HG02885 (cell line): ENCODE data around the gene SETD4.

Experiments used
- ATAC-seq: cut with Tn5 transposase; IDR thresholded peaks from one replicate; pipeline ENCODE4 v1.9.1; 2021; ENCODE audit warnings: mild to moderate bottlenecking; ENCODE audit not compliant: unreplicated experiment, poor library complexity

Gene SETD4

DNA sequence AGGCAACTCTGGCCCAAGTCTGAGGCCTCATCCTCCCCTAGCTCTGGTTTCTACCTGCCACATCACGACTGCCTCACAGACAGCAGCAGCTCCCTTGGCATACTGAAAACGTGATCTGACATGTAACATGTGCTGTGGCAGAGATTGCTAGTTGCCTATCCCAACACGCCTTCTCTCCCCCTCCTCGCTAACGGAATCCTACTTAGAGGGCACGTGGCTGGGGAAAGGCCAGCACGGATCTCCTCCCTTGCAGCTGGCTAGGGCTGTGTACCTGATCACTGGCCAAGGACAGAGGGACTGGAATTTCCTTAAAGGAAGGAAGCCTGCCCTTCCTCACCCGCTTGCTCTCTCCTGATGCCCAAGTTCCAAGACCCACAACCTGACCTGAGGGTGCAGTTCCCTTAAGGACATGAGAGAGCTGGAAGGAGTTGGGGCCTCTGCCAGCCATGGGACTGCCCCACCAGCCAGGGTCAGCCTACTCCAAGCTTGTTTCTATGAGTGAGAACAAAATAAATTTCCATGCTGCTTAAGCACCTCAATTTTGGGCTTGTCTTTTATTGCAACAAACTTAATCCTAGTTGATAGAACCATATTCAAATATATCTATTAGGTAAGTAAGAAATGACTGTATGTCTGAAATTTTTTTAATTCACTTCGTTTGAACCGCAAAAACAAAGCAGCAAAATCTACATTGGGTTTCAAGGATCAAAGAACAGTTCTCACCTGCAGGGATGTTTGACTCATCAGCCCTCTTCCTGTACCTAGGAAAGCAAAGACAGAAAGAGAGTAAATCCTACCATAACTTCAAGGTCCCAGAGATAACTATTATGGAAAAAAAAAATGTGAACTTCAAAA is 7.2 kb downstream of the SETD4 start:
- ATAC-seq: no peak

DNA sequence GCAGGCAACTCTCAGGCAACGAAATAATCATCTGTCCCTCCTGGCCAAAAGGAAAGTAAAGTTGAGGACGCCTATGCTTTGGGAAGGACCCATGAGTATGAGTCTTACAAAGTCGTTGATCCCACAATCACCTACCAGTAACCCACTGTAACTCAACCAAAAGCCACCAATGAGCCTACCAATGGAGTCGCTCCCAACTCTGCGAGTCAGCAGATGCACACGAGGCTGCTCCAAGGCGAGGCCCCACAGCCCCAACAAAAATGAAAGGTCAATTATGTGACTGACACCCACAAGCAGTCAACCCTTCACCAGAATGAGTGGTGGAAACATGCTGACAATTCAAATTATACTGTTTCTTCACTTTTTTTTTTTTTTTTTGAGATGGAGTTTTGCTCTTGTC is 12.0 kb downstream of the SETD4 start:
- no peak for ATAC-seq

DNA sequence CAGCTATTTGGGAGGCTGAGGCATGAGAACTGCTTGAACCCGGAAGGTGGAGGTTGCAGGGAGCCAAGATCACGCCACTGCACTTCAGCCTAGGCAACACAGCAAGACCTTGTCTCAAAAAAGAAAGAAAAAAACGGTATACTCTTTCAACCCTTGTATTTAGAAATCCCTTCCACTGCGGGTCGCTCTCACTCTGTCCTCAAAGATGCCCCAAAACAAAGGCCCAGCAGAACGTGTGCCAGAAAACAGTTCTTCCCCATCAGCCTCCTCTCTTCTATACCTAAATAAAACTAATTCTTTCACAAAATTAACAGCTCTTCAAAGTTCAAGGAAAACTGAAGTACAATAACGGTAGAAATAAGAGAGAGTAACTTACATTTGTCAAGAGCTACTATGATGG is 13.2 kb downstream of the SETD4 start:
- no peak for ATAC-seq

DNA sequence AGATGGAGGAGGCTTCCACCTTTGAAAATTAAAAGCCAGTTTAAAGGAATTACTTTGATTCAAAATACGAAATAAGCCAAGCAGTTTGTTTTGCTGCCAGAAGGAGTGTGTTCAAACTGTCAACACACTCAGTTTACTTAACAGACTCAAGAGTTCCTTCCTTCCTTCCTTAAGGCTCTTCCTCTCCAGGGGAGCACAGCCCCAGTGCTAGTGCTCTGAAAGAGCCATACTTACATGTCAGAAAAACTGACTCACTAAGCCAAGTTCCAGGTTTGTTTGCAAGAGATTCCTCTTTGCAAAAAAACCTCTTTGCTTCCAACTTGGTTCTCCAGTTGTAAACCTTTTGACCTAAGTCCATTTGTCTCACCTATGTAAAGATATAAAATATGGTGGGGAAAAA is 14.3 kb downstream of the SETD4 start:
- no peak for ATAC-seq

DNA sequence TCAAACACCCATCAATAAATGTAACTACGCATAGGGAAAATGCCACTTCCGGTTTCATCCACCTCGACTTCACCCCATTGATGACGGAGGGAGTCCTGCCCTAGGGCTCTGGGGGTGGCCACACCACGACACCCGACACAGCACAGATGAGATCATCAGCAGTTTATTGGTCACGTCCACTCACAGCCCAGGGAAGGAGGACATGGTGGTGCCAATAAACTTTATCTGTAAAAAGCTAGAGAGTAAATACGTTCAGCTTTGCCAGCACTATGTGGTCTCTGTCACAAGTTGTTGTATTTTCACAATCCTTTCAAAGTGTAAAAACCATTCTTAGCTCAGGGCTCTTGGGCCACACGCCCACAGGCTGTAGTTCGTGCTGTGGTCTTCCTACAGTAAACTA is 16.3 kb downstream of the SETD4 start:
- ATAC-seq: no peak

DNA sequence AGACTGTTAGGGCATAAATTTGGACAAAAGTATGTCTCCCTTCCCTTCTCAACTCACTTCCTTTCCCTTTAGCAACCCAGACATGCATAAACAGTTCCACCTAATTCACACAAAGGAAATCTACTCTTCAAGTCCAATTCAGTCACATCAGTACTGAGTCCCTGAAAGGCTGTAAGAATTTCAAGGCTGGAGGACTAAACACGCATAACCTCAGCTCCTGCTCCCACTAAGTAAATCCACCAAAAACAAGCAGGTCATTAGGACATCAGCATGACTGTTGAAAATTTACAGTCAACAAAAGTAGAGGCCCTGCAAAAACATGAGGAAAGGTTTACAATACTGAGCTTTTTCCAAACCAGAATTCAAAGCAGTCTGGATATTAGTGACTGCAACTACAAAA is 18.4 kb downstream of the SETD4 start:
- no peak for ATAC-seq

DNA sequence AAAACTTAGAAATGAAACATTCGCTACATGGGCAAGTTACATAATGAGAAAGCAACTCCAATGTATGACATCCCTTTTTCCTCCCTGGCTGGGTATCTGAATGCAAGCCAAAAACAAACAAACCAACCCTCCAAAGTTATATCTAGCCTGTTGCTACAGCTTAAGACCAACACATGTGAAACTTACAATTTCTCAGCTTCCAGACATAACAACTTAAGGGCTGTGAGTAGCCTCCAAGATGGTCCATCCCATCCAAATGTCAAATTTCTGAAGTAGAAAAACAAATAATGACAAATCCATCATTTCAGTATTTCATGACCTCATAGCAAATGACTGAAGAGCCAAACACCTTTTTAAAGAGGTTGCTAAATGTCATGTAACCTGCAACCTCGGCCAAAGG is 19.9 kb downstream of the SETD4 start:
- ATAC-seq: no peak

DNA sequence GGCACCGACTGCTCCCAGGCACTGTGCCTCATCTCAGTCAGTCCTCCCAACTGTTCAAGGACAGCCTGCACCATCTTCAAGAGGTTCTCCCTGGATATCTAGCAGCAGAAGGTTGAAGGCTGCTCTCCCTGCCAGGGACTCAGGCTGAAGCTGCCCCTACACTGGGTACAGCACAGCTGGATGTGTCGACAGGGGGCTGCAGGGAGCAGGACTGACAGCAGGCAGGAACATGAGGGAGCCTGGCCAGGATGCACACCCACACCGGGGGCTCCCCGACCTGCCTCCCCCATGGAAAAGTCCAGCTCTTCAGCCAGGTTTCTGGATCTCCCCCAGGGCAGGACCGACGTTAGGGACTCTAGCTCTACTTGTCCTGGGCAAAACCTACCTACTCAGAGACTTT is 20.5 kb downstream of the SETD4 start:
- no peak for ATAC-seq

DNA sequence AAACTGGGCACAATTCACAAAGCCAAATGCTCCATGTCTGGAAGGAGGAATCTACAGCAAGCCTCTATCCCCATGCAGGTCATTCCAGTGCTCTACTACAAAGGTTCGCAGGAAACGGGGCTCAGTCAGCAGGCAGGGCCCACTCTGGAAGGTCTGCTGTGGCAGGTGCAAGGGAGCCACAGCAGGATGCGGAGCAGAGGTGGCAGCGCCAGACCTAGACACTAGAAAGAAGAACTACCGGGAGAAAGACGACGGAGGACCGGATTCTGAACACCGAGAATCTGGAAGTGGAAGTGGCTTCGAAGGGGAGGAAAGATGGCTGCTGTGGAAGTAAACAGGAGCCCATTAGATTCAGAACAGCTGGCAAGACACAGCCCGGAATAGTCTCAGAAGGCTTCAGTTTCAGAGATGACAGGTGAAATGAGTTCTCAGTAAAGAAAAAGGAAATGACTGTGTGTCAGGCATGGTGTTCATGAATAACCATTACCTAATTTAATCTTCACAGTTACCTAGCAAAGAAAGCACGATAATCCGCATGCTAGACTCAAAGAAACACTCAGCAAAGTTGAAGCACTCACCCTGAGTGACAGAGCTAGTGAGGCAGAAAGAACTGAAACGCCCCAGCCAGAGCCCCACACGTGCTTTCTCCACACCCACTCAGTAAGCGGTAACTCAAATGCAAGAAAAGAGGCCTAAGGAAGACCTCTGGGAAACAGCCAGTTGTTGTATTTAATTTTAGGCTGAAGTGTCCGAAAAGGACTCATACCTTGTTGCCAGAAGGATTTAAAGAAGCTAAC is 21.4 kb downstream of the SETD4 start:
- ATAC-seq: no peak

DNA sequence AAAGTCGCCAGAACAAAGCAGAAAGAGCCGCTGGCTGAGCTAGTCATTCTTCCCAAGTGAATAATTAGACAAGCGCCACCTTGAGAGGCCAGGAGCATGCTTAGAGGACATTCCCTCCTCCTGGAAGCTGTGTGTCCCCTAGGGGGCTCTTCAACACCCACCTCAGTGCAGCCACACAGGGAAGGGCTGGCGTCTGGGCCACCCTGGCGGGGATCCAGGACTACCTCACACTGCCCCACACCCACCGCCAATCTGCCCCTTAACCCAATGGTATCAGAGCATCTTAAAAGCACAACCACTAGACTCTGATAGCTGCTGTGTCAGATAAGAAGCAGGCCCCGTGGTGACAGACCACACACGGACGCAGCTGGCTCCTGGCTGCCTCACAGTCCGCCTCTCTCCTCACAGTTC is 24.9 kb downstream of the SETD4 start:
- no peak for ATAC-seq

DNA sequence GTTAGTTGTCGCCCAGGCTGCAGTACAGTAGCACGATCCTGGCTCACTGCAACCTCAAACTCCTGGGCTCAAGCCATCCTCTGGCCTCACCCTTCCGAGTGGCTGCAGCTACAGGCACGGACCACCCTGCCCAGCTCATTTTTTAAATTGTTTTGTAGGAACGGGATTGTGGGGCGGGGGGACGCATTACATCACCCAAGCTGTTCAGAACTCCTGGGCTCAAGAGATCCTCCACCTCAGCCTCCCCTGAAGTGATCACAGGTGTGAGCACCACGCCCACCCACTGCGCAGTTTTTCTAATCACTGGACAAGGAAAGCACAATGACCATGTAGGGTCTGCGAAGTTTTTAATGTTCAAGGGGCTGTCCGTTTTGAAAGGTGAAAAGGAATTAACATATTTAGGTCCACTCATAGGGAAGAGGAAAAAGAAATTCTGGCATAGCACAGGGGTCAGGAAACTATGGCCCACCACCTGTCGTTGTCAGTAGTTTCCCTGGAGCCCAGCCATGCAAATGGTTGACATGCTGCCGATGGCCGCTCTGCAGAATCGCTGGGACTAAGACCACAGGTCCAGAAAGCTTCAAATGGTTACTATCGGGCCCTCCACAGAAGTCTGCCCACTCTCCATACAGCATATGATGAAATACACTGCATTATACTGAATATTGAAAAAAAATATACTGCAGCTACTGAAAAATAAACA is 26.0 kb downstream of the SETD4 start:
- ATAC-seq: no peak

DNA sequence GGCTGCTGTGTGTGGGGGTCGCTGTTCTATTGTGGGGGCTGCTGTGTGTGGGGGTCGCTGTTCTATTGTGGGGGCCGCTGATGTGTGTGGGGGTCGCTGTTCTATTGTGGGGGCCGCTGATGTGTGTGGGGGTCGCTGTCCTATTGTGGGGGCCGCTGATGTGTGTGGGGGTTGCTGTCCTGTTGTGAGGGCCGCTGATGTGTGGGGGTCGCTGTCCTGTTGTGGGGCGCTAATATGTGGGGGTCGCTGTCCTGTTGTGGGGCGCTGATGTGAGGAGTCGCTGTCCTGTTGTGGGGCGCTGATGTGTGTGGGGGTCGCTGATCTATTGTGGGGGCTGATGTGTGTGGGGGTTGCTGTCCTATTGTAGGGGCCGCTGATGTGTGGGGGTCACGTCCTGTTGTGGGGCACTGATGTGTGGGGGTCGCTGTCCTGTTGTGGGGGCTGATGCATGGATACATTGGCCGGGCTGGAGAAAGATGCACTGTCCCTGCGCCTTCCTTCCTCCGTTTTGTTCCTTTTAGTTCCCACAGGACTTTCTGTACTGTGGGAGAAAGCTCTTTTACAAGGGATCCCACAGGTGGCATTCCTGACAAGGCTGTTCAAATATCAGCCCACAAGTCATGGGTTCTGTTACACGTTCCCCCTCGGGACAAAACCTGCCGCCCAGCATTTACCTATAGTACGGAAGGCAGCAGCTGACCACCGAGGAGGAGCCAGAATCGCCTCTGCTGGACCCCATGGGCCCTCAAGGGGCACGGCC is 27.5 kb downstream of the SETD4 start:
- ATAC-seq: no peak

DNA sequence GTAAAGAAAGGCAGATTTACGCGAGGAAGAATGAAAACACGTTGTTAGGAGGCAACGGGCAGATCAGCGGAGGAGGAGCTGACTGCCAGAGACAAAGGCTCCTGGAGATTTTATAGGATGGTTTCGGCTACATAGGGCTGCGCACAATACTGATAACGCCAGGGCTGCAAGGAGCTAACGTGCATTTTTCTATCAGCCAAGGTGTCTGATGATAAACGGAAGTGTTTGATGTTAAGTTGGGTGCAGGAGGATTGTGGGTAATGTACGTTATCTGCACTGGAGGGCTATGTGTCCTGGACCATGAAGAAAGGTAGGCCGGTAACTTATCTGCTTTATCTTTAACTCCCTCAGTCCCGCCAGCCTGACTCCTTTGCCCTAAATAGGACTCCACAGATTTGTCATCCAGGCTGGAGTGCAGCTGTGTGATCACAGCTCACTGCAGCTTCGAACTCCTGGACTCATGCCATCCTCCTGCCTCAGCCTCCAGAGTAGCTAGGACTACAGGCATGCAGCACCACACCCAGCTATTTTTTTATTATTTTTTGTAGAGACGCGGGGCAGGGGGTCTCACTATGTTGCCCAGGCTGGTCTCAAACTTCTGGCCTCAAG is 29.6 kb downstream of the SETD4 start:
- ATAC-seq: no peak

DNA sequence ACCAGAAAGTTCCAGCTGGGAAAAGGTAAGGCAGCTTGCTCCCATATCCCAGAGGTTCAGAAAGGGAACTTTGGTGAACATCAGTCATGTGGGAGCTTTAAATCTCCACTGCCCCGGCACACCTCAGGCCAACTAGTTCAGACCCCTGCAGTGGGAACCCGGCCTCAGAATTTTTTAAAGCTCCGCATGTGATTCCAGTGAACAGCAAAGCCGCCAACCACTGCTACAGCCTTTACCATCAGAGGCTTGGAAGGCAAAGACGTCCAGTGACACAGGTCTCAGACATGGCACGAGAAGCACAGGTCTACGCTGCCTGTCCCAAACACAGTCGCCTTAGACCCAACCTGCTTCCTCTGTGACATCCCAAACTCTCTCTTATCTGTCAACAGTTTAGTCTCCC is 31.0 kb downstream of the SETD4 start:
- no peak for ATAC-seq

DNA sequence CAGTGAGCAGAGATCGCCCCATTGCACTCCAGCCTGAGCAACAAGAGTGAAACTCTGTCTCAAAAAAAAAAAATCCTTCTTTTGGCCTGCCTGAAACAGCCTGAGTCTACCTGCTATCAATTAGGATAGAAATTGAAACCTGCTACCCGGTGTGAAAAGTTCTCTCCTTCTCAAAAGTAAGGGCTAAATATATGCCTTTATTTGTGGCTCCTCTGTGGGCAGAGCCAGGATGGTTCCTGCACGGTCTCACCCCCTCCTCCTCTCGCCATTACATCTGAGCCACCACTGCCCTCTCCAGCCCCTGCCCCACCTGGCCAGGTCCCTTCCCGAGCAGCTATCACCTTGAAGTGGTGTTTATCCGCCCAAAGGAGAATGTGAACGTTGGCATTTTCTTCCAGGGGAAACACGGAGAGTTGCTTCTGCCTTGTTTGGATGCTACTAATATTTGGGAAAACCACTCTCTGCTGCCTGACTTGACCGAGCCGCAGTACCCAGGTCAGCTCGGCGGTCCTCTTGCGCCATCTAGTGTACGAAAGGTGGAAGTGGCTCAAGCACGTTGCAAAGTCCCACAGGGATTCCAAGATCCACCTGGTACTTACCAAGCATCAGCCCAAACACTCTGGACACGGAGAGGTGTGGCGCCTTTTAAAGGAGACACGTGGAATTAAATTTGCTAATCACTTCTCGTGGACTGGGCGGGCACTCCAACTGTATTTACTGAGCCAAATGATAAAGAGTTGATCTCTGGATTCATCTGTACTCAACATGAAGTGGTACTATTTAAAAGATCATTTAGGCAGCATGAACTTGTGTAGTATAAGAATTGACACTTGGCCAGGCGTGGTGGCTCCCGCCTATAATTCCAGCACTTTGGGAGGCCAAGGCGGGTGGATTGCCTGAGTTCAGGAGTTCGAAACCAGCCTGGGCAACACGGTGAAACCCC is 31.9 kb downstream of the SETD4 start:
- peak; percentile 77 for ATAC-seq

DNA sequence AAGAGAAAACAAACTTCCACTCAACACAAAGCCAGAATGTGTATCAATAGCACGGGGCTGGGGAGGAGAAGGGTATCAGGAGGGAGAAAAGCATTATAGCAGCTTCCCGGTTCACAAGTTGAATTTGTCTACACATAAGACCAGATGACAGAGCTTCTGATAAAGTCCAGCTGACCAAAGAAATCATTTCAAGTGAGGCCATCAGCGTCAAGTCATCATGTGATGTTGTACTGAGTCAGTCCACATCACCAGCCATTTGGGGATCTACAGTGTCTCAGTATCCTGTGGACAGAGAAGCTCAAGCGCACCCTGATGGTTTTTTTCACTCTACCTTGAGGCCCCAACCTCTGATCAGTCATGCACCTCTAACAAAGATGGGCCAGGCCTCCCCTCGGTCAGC is 33.0 kb downstream of the SETD4 start:
- ATAC-seq: no peak

DNA sequence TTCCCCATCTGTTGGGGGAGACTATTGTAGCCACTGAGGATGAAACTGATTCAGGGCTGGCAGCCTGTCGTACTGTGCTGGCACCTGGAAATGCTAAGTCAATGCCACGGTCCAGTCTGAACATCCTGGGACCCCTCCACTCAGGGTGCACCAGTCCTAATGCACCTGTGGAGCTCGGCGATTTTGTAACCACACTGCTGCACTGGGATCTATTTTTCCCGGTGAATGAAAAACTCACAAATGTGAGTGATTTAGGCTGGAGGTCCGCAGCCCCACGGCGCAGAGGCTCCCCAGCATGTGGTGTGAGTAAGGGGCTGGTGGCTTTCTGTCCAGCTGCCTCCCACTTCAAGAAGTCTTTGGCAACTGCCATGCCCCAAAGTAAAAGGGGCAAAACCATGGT is 35.5 kb downstream of the SETD4 start:
- ATAC-seq: no peak

DNA sequence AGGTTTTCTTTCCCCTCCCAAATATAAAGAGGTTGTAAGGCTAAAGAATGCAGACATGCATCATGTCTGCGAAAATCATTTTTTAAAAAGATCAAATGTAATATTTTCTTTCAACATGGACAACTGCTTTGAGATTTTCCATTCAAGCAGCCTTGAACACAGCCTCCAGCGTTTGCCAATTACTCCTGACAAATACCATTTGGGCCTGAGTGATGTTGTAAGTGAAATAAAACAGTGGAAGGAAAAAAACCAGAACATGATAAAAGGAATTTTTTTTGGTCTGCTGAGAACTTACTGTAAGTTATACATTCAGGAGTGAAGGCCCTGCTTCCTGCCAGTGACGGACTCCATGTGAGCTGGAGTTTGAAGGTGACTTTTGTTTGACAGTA is 37.2 kb downstream of the SETD4 start:
- no peak for ATAC-seq
